GM23338 (cell line): Measurements from ENCODE around the gene RBM38.

Experiments used
- CREB1 ChIP-seq: fragments of 250-450 bp; sonication (Bioruptor Pico); IDR thresholded peaks from 2 replicates; pipeline ENCODE4 v1.5.0; 2020; ENCODE audit warnings: low read depth, mild to moderate bottlenecking, moderate library complexity
- CTCF ChIP-seq, 2 experiments: fragments of 200-600 bp in 1 of 2; sonication (generic) in 1 of 2; conservative IDR thresholded peaks; 2 replicates each; pipeline versions ENCODE4 v1.5.1 to v1.6.1; 2016 to 2017; ENCODE audit warnings: antibody characterized with exemption in 2 of 2, low read depth in 2 of 2, mild to moderate bottlenecking in 2 of 2, moderate library complexity in 1 of 2
- POLR2AphosphoS5 ChIP-seq: IDR thresholded peaks from 2 replicates; pipeline ENCODE4 v1.6.1; 2016; ENCODE audit warnings: antibody characterized with exemption, low read depth

GRCh38 chr20:57426831-57427230, 35.6 kb downstream of the RBM38 start:
- no peak for TF ChIP-seq POLR2AphosphoS5
- no peak for TF ChIP-seq CTCF (conservative IDR thresholded peaks at IDR 0.05; ENCODE audit: low read depth in 2 of 2)
- TF ChIP-seq CREB1 (CRISPR knock-in tag): no peak
